Ishikawa (cell line): ENCODE measurements around the gene RBM6.

Experiments
- CEBPB ChIP-seq: IDR thresholded peaks from 2 replicates; pipeline ENCODE4 v1.6.1; 2012
- CREB1 ChIP-seq: IDR thresholded peaks from 2 replicates; pipeline ENCODE4 v1.6.1; 2012; ENCODE audit warnings: low read depth
- EGR1 ChIP-seq: IDR thresholded peaks from 2 replicates; pipeline ENCODE4 v1.6.1; 2012
- EP300 ChIP-seq: IDR thresholded peaks from 2 replicates; pipeline ENCODE4 v1.6.1; 2012; ENCODE audit warnings: borderline replicate concordance
- FOXM1 ChIP-seq: IDR thresholded peaks from 2 replicates; pipeline ENCODE4 v1.6.1; 2012; ENCODE audit warnings: low read depth, borderline replicate concordance
- NFIC ChIP-seq: IDR thresholded peaks from 2 replicates; pipeline ENCODE4 v1.6.1; 2012
- RAD21 ChIP-seq: IDR thresholded peaks from 2 replicates; pipeline ENCODE4 v1.6.1; 2012; ENCODE audit warnings: low read depth
- TAF1 ChIP-seq: IDR thresholded peaks from 2 replicates; pipeline ENCODE4 v1.6.1; 2012; ENCODE audit warnings: low read depth, mild to moderate bottlenecking
- TCF12 ChIP-seq: IDR thresholded peaks from 2 replicates; pipeline ENCODE4 v1.6.1; 2012; ENCODE audit warnings: low read depth
- TEAD4 ChIP-seq: IDR thresholded peaks from 2 replicates; pipeline ENCODE4 v1.6.1; 2012
- YY1 ChIP-seq: IDR thresholded peaks from 2 replicates; pipeline ENCODE4 v1.6.1; 2012; ENCODE audit warnings: low read depth
- ZBTB7A ChIP-seq: IDR thresholded peaks from 2 replicates; pipeline ENCODE4 v1.6.1; 2012; ENCODE audit warnings: low read depth
- TF ChIP-seq, protein P1 (sequence below): IDR thresholded peaks from 2 replicates; pipeline ENCODE4 v1.6.1; 2012; ENCODE audit warnings: low read depth, mild to moderate bottlenecking
- TF ChIP-seq, protein P2 (sequence below): IDR thresholded peaks from 2 replicates; pipeline ENCODE4 v1.6.1; 2012
- TF ChIP-seq, protein P3 (sequence below): IDR thresholded peaks from 2 replicates; pipeline ENCODE4 v1.6.1; 2012

Gene RBM6

DNA sequence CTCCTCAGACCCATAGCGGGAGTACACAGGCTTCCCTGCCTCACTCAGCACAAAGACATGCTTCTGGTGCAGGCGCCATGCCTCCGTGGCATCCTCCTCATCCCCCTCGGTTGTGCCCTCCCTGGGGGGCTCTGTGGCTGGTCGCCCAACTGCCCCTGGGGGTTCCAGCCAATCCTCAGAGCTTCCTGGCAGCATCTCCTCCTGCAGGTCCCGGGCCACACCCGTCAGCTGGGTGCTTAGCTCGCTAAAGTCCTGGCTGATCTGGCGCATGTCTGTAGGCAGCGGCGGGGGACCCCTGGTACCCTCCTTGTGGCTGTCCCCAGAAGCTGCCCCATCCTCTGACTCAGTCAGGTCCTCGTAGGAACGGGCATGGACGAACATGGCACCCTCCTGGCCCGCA, 28.3 kb upstream of the RBM6 start:
- TF ChIP-seq YY1: no peak
- TF ChIP-seq TEAD4: no peak
- TF ChIP-seq, protein P1, sequence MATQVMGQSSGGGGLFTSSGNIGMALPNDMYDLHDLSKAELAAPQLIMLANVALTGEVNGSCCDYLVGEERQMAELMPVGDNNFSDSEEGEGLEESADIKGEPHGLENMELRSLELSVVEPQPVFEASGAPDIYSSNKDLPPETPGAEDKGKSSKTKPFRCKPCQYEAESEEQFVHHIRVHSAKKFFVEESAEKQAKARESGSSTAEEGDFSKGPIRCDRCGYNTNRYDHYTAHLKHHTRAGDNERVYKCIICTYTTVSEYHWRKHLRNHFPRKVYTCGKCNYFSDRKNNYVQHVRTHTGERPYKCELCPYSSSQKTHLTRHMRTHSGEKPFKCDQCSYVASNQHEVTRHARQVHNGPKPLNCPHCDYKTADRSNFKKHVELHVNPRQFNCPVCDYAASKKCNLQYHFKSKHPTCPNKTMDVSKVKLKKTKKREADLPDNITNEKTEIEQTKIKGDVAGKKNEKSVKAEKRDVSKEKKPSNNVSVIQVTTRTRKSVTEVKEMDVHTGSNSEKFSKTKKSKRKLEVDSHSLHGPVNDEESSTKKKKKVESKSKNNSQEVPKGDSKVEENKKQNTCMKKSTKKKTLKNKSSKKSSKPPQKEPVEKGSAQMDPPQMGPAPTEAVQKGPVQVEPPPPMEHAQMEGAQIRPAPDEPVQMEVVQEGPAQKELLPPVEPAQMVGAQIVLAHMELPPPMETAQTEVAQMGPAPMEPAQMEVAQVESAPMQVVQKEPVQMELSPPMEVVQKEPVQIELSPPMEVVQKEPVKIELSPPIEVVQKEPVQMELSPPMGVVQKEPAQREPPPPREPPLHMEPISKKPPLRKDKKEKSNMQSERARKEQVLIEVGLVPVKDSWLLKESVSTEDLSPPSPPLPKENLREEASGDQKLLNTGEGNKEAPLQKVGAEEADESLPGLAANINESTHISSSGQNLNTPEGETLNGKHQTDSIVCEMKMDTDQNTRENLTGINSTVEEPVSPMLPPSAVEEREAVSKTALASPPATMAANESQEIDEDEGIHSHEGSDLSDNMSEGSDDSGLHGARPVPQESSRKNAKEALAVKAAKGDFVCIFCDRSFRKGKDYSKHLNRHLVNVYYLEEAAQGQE: no peak
- no peak for TF ChIP-seq RAD21
- no peak for TF ChIP-seq CEBPB
- no peak for TF ChIP-seq EP300
- TF ChIP-seq ZBTB7A: no peak
- no peak for TF ChIP-seq NFIC
- no peak for TF ChIP-seq EGR1
- TF ChIP-seq TAF1: no peak
- no peak for TF ChIP-seq TCF12
- no peak for TF ChIP-seq FOXM1
- no peak for TF ChIP-seq CREB1
- TF ChIP-seq, protein P2, sequence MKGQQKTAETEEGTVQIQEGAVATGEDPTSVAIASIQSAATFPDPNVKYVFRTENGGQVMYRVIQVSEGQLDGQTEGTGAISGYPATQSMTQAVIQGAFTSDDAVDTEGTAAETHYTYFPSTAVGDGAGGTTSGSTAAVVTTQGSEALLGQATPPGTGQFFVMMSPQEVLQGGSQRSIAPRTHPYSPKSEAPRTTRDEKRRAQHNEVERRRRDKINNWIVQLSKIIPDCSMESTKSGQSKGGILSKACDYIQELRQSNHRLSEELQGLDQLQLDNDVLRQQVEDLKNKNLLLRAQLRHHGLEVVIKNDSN: no peak
- TF ChIP-seq, protein P3, sequence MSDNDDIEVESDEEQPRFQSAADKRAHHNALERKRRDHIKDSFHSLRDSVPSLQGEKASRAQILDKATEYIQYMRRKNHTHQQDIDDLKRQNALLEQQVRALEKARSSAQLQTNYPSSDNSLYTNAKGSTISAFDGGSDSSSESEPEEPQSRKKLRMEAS: no peak

DNA sequence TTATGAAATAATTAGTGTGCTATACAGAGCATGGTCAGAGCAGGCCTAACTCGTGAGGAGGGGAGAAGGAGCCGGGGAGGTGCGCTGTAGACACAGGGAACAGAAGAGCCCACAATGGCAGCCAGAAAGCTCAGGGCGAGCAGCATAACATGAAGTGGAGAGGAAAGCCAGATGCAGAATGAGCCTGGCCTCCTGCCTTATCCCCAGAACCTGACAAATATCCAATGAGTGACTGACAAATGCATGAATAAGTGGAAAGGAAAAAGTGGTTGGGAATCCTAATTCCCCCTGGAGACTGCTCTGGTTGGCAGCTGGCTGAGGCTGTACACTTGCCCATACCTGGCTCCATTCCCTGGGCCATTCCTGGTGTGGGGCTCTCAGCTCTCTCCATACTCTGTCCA, 27.1 kb upstream of the RBM6 start:
- TF ChIP-seq ZBTB7A (no peak), TEAD4 (no peak), EGR1 (no peak), TCF12 (no peak), YY1 (no peak), EP300 (no peak), TAF1 (no peak), NFIC (no peak), FOXM1 (no peak), CEBPB (no peak), CREB1 (no peak), RAD21 (no peak)
- TF ChIP-seq, protein P1: no peak
- TF ChIP-seq, protein P3: no peak
- TF ChIP-seq, protein P2: no peak

DNA sequence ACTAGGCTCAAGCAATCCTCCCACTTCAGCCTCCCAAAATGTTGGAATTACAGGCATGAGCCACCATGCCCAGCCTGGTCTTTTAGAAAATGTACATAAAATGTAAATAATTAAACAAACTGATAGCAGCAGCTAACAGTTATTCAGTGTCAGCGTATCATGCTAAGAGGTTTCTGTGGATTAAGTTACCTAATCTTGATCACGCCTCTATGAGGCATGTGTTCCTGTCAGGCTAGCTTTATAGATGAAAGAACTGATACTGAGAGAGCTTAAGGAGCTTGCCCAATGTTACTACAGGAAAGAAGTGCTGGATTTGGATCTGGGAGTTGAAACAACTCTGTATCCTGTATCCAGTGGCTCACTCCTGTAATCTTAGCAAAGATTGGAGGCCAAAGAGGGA, 25.0 kb upstream of the RBM6 start:
- TF ChIP-seq CREB1 (no peak), NFIC (no peak), TCF12 (no peak), RAD21 (no peak), EGR1 (no peak), FOXM1 (no peak), TEAD4 (no peak), EP300 (no peak), ZBTB7A (no peak), CEBPB (no peak), TAF1 (no peak), YY1 (no peak)
- TF ChIP-seq, protein P2: no peak
- TF ChIP-seq, protein P1: no peak
- TF ChIP-seq, protein P3: no peak

DNA sequence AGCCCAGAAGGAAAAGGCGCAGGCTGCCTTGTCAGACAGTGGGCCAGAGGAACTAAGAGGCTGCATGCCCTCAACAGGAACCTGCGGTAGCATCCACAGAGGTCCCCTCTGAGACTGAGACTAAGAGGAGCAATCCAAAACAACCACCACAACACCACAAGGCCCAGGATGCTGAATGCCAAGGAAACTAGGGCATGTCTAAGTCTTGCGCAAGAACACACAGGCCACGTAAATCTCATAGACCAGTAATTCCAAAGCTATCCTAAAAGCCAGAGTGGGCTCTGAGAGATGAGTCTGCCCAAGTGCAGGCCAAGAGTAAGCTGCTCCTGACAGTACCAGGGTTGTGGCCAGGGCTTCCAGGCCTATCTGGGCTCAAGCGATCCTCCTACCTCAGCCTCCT, 23.3 kb upstream of the RBM6 start:
- TF ChIP-seq YY1: no peak
- TF ChIP-seq, protein P1: no peak
- peak; percentile 93 for TF ChIP-seq CEBPB
- TF ChIP-seq, protein P2: no peak
